Suprapubic skin (tissue), 4 donors: ENCODE results near the gene PFKP. TPM values are rescaled to one million over a fixed set of nuclear protein-coding genes. Genes with fewer than 3 reads are reported as not detected.

Source experiments
- DNase-seq, 2 donors: peaks; one replicate each; pipeline ENCODE4 v3.0.0-alpha.2; 2019; ENCODE audit warnings: low spot score in 2 of 2
- H3K27ac ChIP-seq: fragments of 200-600 bp; sonication (generic); one replicate; pipeline ENCODE4 v1.5.1; 2019
- H3K27me3 ChIP-seq: fragments of 200-600 bp; sonication (generic); one replicate; pipeline ENCODE4 v1.5.1; 2019
- H3K36me3 ChIP-seq: fragments of 200-600 bp; sonication (generic); one replicate; pipeline ENCODE4 v1.5.1; 2019
- H3K4me1 ChIP-seq: fragments of 200-600 bp; sonication (generic); one replicate; pipeline ENCODE4 v1.5.1; 2019
- H3K4me3 ChIP-seq: fragments of 200-600 bp; sonication (generic); one replicate; pipeline ENCODE4 v1.5.1; 2019; ENCODE audit warnings: mild to moderate bottlenecking
- H3K9me3 ChIP-seq: fragments of 200-600 bp; sonication (generic); one replicate; pipeline ENCODE4 v1.5.1; 2019
- EP300 ChIP-seq: sonication (generic); formaldehyde crosslinking; IDR thresholded peaks from one replicate; pipeline ENCODE4 v1.6.1; 2017; ENCODE audit warnings: antibody characterized with exemption
- POLR2A ChIP-seq, 2 donors: fragments of 450-650 bp; IDR thresholded peaks; one replicate each; pipeline ENCODE4 v1.6.1; 2017; ENCODE audit warnings: antibody characterized with exemption in 2 of 2, mild to moderate bottlenecking in 2 of 2, moderate library complexity in 2 of 2
- POLR2AphosphoS5 ChIP-seq, 3 donors: sonication (generic); formaldehyde crosslinking; IDR thresholded peaks; one replicate each; pipeline ENCODE4 v1.6.1; 2017; ENCODE audit warnings: antibody characterized with exemption in 3 of 3
- WGBS: methylation state at CpG from one replicate; pipeline ENCODE4 v1.1.5; 2018; 5-methylcytosine and 5-hydroxymethylcytosine counted together
- total RNA-seq, 4 donors: library from RNA; depleted of rRNA; stranded (reverse); fragments of >200 nt; gene quantifications; one replicate each; pipeline ENCODE4 v1.1.0, GENCODE V29; 2016
- TF ChIP-seq, protein P1 (sequence below), 2 donors: fragments of 200-600 bp in 1 of 2; fragments of 450-650 bp in 1 of 2; sonication (generic) in 1 of 2; IDR thresholded peaks; one replicate each; pipeline ENCODE4 v1.5.1; 2016 to 2019; ENCODE audit warnings: antibody characterized with exemption in 2 of 2, mild to moderate bottlenecking in 1 of 2, moderate library complexity in 1 of 2

Gene PFKP
- total RNA-seq, 4 donors from 2014 or later: 36.7 to 58.9 (median 44.7) TPM

DNA sequence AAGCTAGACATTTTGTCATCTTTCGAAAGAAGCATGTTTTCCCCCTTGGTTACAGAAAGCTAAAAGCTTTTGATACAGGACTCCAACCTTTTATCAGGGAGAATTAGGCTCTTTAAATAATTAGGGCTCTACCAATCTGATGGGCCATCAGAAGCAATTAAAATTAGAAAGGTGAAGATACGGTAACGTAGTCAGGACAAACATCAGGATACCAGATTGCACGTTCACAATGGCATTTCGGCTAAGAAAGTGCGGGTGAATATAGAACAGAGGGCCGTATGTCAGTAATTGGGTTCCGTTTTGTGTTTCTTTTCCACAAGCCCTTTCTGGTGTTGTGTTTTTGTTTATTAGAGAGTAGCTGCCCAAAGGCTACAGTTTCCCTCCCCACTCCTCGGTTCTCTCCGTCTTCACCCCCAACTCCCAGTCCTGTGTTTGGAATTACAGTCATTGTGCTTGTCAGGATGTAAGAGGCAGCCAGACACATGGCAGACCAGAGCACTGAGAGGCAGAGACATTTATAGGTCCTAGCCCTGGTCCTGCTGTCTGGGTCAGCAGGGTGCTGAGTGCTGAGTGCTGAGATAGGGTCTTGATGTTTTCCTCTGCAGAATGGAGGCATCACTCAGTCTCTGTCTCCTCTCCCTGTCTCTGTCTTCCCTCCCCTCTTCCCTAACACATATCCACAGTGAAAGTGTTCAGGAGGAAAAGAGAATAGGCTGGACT, 5.5 kb downstream of the PFKP start:
- DNase-seq: no peak

DNA sequence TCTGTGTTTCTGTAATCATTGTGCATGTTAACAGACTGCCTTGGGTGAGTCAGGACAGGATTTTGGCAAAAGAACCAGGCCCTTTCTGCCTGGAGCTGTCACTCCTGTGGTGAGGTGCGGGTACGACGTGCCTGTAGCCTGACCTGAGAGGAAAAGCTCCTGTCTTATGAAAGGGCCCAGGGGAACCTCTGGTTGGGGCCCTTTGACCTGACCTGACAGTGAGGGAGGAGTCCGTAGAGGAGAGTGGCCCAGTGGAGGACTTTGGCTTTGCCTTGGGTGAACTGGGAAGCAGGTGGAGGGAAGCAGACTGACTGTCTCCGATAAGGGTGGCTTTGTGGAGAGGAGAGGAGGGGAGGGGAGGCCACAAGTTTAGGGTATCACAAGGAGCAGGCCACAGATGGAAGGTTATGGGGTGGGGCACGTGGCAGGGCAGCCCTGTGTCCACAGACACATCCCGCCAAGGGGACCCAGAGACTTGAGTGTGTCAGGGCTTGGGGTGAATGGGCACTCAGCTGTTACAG, 6.9 kb downstream of the PFKP start:
- Histone ChIP-seq H3K9me3 (no peaks in the 10 kb centered on the region), H3K36me3 (no peaks in the 10 kb centered on the region), H3K27me3 (no peaks in the 10 kb centered on the region), H3K4me3 (no peak overlapping the region), H3K4me1 (peaks cover 18% of the 10 kb centered on the region), H3K27ac (no peak overlapping the region)
- TF ChIP-seq POLR2A (IDR thresholded peaks at IDR 0.05): no peak
- TF ChIP-seq EP300: no peak
- TF ChIP-seq POLR2AphosphoS5 (IDR thresholded peaks at IDR 0.05): no peak
- TF ChIP-seq, protein P1, sequence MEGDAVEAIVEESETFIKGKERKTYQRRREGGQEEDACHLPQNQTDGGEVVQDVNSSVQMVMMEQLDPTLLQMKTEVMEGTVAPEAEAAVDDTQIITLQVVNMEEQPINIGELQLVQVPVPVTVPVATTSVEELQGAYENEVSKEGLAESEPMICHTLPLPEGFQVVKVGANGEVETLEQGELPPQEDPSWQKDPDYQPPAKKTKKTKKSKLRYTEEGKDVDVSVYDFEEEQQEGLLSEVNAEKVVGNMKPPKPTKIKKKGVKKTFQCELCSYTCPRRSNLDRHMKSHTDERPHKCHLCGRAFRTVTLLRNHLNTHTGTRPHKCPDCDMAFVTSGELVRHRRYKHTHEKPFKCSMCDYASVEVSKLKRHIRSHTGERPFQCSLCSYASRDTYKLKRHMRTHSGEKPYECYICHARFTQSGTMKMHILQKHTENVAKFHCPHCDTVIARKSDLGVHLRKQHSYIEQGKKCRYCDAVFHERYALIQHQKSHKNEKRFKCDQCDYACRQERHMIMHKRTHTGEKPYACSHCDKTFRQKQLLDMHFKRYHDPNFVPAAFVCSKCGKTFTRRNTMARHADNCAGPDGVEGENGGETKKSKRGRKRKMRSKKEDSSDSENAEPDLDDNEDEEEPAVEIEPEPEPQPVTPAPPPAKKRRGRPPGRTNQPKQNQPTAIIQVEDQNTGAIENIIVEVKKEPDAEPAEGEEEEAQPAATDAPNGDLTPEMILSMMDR (IDR thresholded peaks at IDR 0.05): no peak
- no peak for DNase-seq
- WGBS: 70% methylated on average over 7 of the region's 7 CpGs

More for the DNA sequence above, 5.5 kb downstream of the PFKP start:
- H3K36me3 ChIP-seq: no peaks in the 10 kb centered on the region
- no peak for TF ChIP-seq POLR2A (IDR thresholded peaks at IDR 0.05)
- H3K4me1 ChIP-seq: peaks cover 25% of the 10 kb centered on the region
- no peaks in the 10 kb centered on the region for H3K9me3 ChIP-seq
- no peaks in the 10 kb centered on the region for H3K27me3 ChIP-seq
- WGBS: 93% methylated on average over 10 of the region's 10 CpGs
- H3K27ac ChIP-seq: no peak overlapping the region
- no peak overlapping the region for H3K4me3 ChIP-seq

DNA sequence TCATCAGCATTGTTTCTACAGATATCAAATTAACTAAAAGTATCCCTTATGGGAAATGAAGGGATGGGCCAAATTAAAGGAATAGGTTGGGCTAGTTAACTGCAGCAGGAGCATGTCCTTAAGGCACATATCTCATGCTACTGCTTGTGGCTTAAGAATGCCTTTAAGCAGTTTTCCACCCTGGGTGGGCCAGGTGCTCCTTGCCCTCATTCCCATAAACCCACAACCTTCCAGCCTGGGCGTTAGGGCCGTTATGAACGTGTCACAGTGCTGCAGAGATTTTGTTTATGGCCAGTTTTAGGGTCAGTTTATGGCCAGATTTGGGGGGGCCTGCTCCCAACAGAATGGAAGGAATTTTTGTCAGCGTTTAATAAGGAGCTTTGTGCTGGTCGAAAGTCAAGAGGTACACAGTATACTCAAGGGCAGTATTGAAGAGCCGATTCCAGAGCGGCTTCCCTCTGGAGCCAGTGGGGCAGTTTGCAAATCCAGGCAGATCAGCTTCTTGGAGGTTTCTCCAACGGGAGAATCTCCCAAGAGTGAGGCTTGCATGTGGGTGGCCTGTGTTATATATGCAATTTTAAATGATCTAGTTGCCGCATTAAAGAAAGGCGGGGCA, 7.7 kb downstream of the PFKP start:
- 81% methylated on average over 10 of the region's 10 CpGs for WGBS
- no peak overlapping the region for H3K27ac ChIP-seq
- no peak overlapping the region for H3K4me3 ChIP-seq
- peaks cover 11% of the 10 kb centered on the region for H3K4me1 ChIP-seq
- no peak for DNase-seq
- TF ChIP-seq POLR2A (IDR thresholded peaks at IDR 0.05): no peak
- TF ChIP-seq, protein P1 (IDR thresholded peaks at IDR 0.05): no peak
- TF ChIP-seq POLR2AphosphoS5 (IDR thresholded peaks at IDR 0.05): no peak
- no peak for TF ChIP-seq EP300
- H3K27me3 ChIP-seq: no peaks in the 10 kb centered on the region
- no peaks in the 10 kb centered on the region for H3K9me3 ChIP-seq
- peaks cover 3% of the 10 kb centered on the region for H3K36me3 ChIP-seq

DNA sequence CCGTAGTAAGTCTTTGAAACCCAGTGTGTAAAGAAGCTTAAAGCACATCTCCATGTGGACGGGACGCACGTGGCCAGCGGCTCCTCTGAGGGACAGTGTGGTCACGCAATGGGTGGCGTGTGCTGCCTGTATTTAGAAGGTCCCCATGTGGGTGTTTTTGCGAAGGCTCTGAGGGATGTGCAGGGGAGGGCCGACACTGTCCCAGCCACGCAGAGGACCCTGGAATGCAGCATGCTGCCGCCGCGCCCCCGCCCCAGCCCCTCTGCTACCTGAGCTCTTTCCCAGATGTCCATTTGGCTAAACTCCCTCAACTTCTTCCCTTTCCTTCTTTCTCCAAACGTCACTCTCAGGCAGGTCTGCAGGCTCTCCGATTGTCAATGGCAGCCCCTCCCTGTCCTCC, 8.8 kb downstream of the PFKP start:
- Histone ChIP-seq H3K27me3 (no peaks in the 10 kb centered on the region), H3K4me1 (peaks cover 11% of the 10 kb centered on the region), H3K36me3 (peaks cover 3% of the 10 kb centered on the region), H3K9me3 (no peaks in the 10 kb centered on the region), H3K27ac (no peak overlapping the region), H3K4me3 (no peak overlapping the region)
- 95% methylated on average over 16 of the region's 16 CpGs for WGBS
- DNase-seq: no peak
- TF ChIP-seq, protein P1 (IDR thresholded peaks at IDR 0.05): no peak
- TF ChIP-seq POLR2AphosphoS5 (IDR thresholded peaks at IDR 0.05) (no peak), POLR2A (IDR thresholded peaks at IDR 0.05) (no peak), EP300 (no peak)

DNA sequence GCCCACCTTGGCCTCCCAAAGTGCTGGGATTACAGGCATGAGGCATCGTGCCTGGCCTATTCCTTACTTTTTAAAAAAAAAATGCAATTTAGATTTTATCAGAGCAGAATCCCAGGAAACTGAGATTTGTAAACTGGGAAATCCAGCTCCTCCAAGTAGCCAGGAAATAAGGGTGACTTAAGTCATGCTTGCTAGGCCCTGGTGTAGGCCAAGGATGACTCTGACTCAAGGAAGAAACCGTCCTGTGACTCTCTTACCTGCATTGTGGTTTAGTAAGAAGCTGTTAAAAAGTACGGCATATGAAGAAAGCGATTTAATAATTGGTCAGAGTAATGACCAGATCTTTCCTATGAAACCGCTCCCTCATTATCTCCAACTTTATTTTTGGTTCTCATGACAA, 10.2 kb downstream of the PFKP start:
- Histone ChIP-seq H3K27ac (no peak overlapping the region), H3K9me3 (no peaks in the 10 kb centered on the region), H3K36me3 (peaks cover 8% of the 10 kb centered on the region), H3K4me3 (no peak overlapping the region), H3K4me1 (peaks cover 11% of the 10 kb centered on the region), H3K27me3 (no peaks in the 10 kb centered on the region)
- no peak for TF ChIP-seq POLR2AphosphoS5 (IDR thresholded peaks at IDR 0.05)
- TF ChIP-seq, protein P1 (IDR thresholded peaks at IDR 0.05): no peak
- WGBS: 85% methylated on average over 5 of the region's 5 CpGs
- DNase-seq: no peak
